GM11168 (cell line): ENCODE measurements around the gene KLHL13.
"Not testable (repeated sequence)": the region's sequence is repeated elsewhere in the genome, so short reads cannot be mapped to it uniquely, and the experiment has no call there.

Experiments used
- in situ Hi-C: fragments of 300-500 bp; cut with MboI; formaldehyde crosslinking; loops from one replicate; pipeline ENCODE4 v1.12.0; 2022; ENCODE audit warnings: low sequenced_read_pairs; ENCODE audit not compliant: unreplicated experiment

Gene KLHL13

GRCh38 chrX:117996918-117997480 lies 119.6 kb downstream of the KLHL13 start:
- in situ Hi-C loops = loop anchor here (25.0 kb wide), 1 partner anchor 240 kb away; no protein-coding TSS in a partner anchor

- in situ Hi-C loops = loop anchor here (25.0 kb wide), 1 partner anchor 241 kb away; no protein-coding TSS in a partner anchor
Measured at GRCh38 chrX:117996408-117996807, 120.2 kb downstream of the KLHL13 start.

GRCh38 chrX:117995378-117995777 lies 121.2 kb downstream of the KLHL13 start:
- in situ Hi-C loops = loop anchor here (25.0 kb wide), 1 partner anchor 242 kb away; no protein-coding TSS in a partner anchor

GRCh38 chrX:117992192-117992723 lies 124.4 kb downstream of the KLHL13 start:
- in situ Hi-C loops = loop anchor here (25.0 kb wide), 1 partner anchor 245 kb away; no protein-coding TSS in a partner anchor

- in situ Hi-C loops = loop anchor here (25.0 kb wide), 1 partner anchor 247 kb away; no protein-coding TSS in a partner anchor
Measured at GRCh38 chrX:117990438-117990837, 126.2 kb downstream of the KLHL13 start.

GRCh38 chrX:117989512-117989911 lies 127.1 kb downstream of the KLHL13 start:
- in situ Hi-C loops = loop anchor here (25.0 kb wide), 1 partner anchor 248 kb away; no protein-coding TSS in a partner anchor

GRCh38 chrX:117987373-117987772 lies 129.2 kb downstream of the KLHL13 start:
- in situ Hi-C loops = loop anchor here (25.0 kb wide), 1 partner anchor 250 kb away; no protein-coding TSS in a partner anchor

GRCh38 chrX:117985241-117985640 lies 131.4 kb downstream of the KLHL13 start:
- in situ Hi-C loops = loop anchor here (25.0 kb wide), 1 partner anchor 252 kb away; no protein-coding TSS in a partner anchor

- in situ Hi-C loops = loop anchor here (25.0 kb wide), 1 partner anchor 254 kb away; no protein-coding TSS in a partner anchor
Measured at GRCh38 chrX:117982694-117983392, 133.8 kb downstream of the KLHL13 start.

GRCh38 chrX:117978402-117978801 lies 138.2 kb downstream of the KLHL13 start:
- in situ Hi-C loops = loop anchor here (25.0 kb wide), 1 partner anchor 259 kb away; no protein-coding TSS in a partner anchor

GRCh38 chrX:117977526-117977925 lies 139.1 kb downstream of the KLHL13 start:
- in situ Hi-C loops = loop anchor here (25.0 kb wide), 1 partner anchor 260 kb away; no protein-coding TSS in a partner anchor

- in situ Hi-C loops = no loop called here
Measured at GRCh38 chrX:117973110-117973807, 143.4 kb downstream of the KLHL13 start.

- in situ Hi-C loops = no loop called here
Measured at GRCh38 chrX:117972711-117973109, 143.9 kb downstream of the KLHL13 start.

- in situ Hi-C loops = no loop called here
Measured at GRCh38 chrX:117969782-117970181, 146.8 kb downstream of the KLHL13 start.

- in situ Hi-C loops = no loop called here
Measured at GRCh38 chrX:117969328-117969727, 147.3 kb downstream of the KLHL13 start.

GRCh38 chrX:117959045-117959444 lies 157.6 kb downstream of the KLHL13 start:
- in situ Hi-C loops = no loop called here

GRCh38 chrX:117957128-117957527 lies 159.5 kb downstream of the KLHL13 start:
- in situ Hi-C loops = no loop called here

GRCh38 chrX:117939296-117939695 lies 177.3 kb downstream of the KLHL13 start:
- in situ Hi-C loops = not testable (repeated sequence)

- in situ Hi-C loops = no loop called here
Measured at GRCh38 chrX:117936118-117936517, 180.5 kb downstream of the KLHL13 start.

- in situ Hi-C loops = not testable (repeated sequence)
Measured at GRCh38 chrX:117930116-117930515, 186.5 kb downstream of the KLHL13 start.
